ENCODE results near the gene SAMD14.
"Not testable (repeated sequence)": the region's sequence is repeated elsewhere in the genome, so short reads cannot be mapped to it uniquely, and the experiment has no call there.

SAMD14 gene

GRCh38 chr17:50063561-50064252 lies 66.3 kb downstream of the SAMD14 start:
- H2BK120ac ChIP-seq (ENCODE audit: low read depth, low read length): peak overlapping the region; percentile 99
- WGBS: 98% methylated on average over 7 of the region's 8 CpGs
- H3K27me3 ChIP-seq (ENCODE audit: control insufficient read depth in 1 of 2, insufficient read depth in 1 of 2, low read length in 2 of 2): no peaks in the 10 kb centered on the region
- peak; percentile 40 for DNase-seq
- peak overlapping the region; percentile 90 for H3K27ac ChIP-seq (ENCODE audit: low read length, poor library complexity, severe bottlenecking)
- no peak overlapping the region for H3K4me3 ChIP-seq (ENCODE audit: insufficient read depth in 1 of 2, low read depth in 1 of 2, low read length in 2 of 2)
- peak overlapping the region; percentile 98 to 99 for H3K18ac ChIP-seq (ENCODE audit: low read depth in 1 of 2, low read length in 2 of 2)
- peak overlapping the region; percentile 87 to 99 for H2BK12ac ChIP-seq (ENCODE audit: low read length in 2 of 2)
- peak overlapping the region in 1 of 2 experiments; percentile 6 for H3K23ac ChIP-seq (ENCODE audit: low read length in 2 of 2)
- peak overlapping the region; percentile 95 for H4K8ac ChIP-seq (ENCODE audit: low read length)
- peak overlapping the region; percentile 19 to 48 for H3K14ac ChIP-seq (ENCODE audit: low read length in 2 of 2)
- peak overlapping the region; percentile 100 for H4K91ac ChIP-seq (ENCODE audit: low read length)
- H3K9ac ChIP-seq (ENCODE audit: low read length): peak overlapping the region; percentile 64
- H2AFZ ChIP-seq (ENCODE audit: low read depth, low read length): no peak overlapping the region
- H2BK15ac ChIP-seq (ENCODE audit: low read depth, poor library complexity, severe bottlenecking): peak overlapping the region; percentile 91
- peaks cover 71% of the 10 kb centered on the region for H3K4me1 ChIP-seq (ENCODE audit: control insufficient read depth, insufficient read depth, low read depth, low read length)
- H3K4me2 ChIP-seq (ENCODE audit: low read length, poor library complexity, severe bottlenecking): no peak overlapping the region
- H3K9me3 ChIP-seq (ENCODE audit: control insufficient read depth, low read length): no peaks in the 10 kb centered on the region
- H3K79me1 ChIP-seq (replicated peaks; ENCODE audit: low read length, poor library complexity, severe bottlenecking): no peaks in the 10 kb centered on the region
- H3K36me3 ChIP-seq (ENCODE audit: control insufficient read depth in 1 of 2, insufficient read depth in 2 of 2, low read depth in 1 of 2, low read length in 2 of 2): peaks cover 15 to 43% of the 10 kb centered on the region in 2 experiments
- peak overlapping the region; percentile 97 for H2BK5ac ChIP-seq (ENCODE audit: low read depth, low read length, poor library complexity, severe bottlenecking)
- H3K4ac ChIP-seq (ENCODE audit: low read depth in 1 of 2, low read length in 2 of 2): peak overlapping the region; percentile 98
- H2AK5ac ChIP-seq (ENCODE audit: low read length, severe bottlenecking): peak overlapping the region; percentile 99

- Histone ChIP-seq H2AFZ (ENCODE audit: low read depth, low read length) (no peak overlapping the region), H3K36me3 (ENCODE audit: control insufficient read depth in 1 of 2, insufficient read depth in 2 of 2, low read depth in 1 of 2, low read length in 2 of 2) (peaks cover 6 to 42% of the 10 kb centered on the region in 2 experiments), H2BK12ac (ENCODE audit: low read length in 2 of 2) (peak overlapping the region; percentile 87 to 99), H3K14ac (ENCODE audit: low read length in 2 of 2) (peak overlapping the region in 1 of 2 experiments; percentile 77), H3K27me3 (ENCODE audit: control insufficient read depth in 1 of 2, insufficient read depth in 1 of 2, low read length in 2 of 2) (no peaks in the 10 kb centered on the region), H3K4me3 (ENCODE audit: insufficient read depth in 1 of 2, low read depth in 1 of 2, low read length in 2 of 2) (no peak overlapping the region), H3K4me2 (ENCODE audit: low read length, poor library complexity, severe bottlenecking) (peak overlapping the region; percentile 13), H3K18ac (ENCODE audit: low read depth in 1 of 2, low read length in 2 of 2) (peak overlapping the region; percentile 64 to 98), H3K4me1 (ENCODE audit: control insufficient read depth, insufficient read depth, low read depth, low read length) (peaks cover 74% of the 10 kb centered on the region), H2BK120ac (ENCODE audit: low read depth, low read length) (peak overlapping the region; percentile 11), H3K4ac (ENCODE audit: low read depth in 1 of 2, low read length in 2 of 2) (peak overlapping the region; percentile 81 to 90), H2BK15ac (ENCODE audit: low read depth, poor library complexity, severe bottlenecking) (peak overlapping the region; percentile 77), H3K27ac (ENCODE audit: low read length, poor library complexity, severe bottlenecking) (peak overlapping the region; percentile 90), H3K9me3 (ENCODE audit: control insufficient read depth, low read length) (no peaks in the 10 kb centered on the region), H4K91ac (ENCODE audit: low read length) (peak overlapping the region; percentile 73), H3K23ac (ENCODE audit: low read length in 2 of 2) (no peak overlapping the region), H2BK5ac (ENCODE audit: low read depth, low read length, poor library complexity, severe bottlenecking) (peak overlapping the region; percentile 85), H4K8ac (ENCODE audit: low read length) (peak overlapping the region; percentile 20), H3K9ac (ENCODE audit: low read length) (peak overlapping the region; percentile 8), H3K79me1 (replicated peaks; ENCODE audit: low read length, poor library complexity, severe bottlenecking) (no peaks in the 10 kb centered on the region), H2AK5ac (ENCODE audit: low read length, severe bottlenecking) (peak overlapping the region; percentile 99)
- WGBS: 75% methylated on average over 7 of the region's 10 CpGs
- peak; percentile 78 for DNase-seq
Observed at GRCh38 chr17:50062293-50063243, 67.4 kb downstream of the SAMD14 start.

- H3K27me3 ChIP-seq (ENCODE audit: control insufficient read depth in 1 of 2, insufficient read depth in 1 of 2, low read length in 2 of 2); H3K4me2 ChIP-seq (ENCODE audit: low read length, poor library complexity, severe bottlenecking); H3K14ac ChIP-seq (ENCODE audit: low read length in 2 of 2); H3K23ac ChIP-seq (ENCODE audit: low read length in 2 of 2); H3K79me1 ChIP-seq (replicated peaks; ENCODE audit: low read length, poor library complexity, severe bottlenecking); H2AFZ ChIP-seq (ENCODE audit: low read depth, low read length); DNase-seq; H3K4me3 ChIP-seq (ENCODE audit: insufficient read depth in 1 of 2, low read depth in 1 of 2, low read length in 2 of 2); H3K9me3 ChIP-seq (ENCODE audit: control insufficient read depth, low read length); H2BK5ac ChIP-seq (ENCODE audit: low read depth, low read length, poor library complexity, severe bottlenecking); H4K8ac ChIP-seq (ENCODE audit: low read length): not testable (repeated sequence)
- H3K4ac ChIP-seq (ENCODE audit: low read depth in 1 of 2, low read length in 2 of 2): peak overlapping the region; percentile 19 to 96
- H3K27ac ChIP-seq (ENCODE audit: low read length, poor library complexity, severe bottlenecking): peak overlapping the region; percentile 90
- H3K4me1 ChIP-seq (ENCODE audit: control insufficient read depth, insufficient read depth, low read depth, low read length): peaks cover 77% of the 10 kb centered on the region
- peaks cover under 1 to 44% of the 10 kb centered on the region in 2 experiments for H3K36me3 ChIP-seq (ENCODE audit: control insufficient read depth in 1 of 2, insufficient read depth in 2 of 2, low read depth in 1 of 2, low read length in 2 of 2)
- H2BK120ac ChIP-seq (ENCODE audit: low read depth, low read length): peak overlapping the region; percentile 86
- peak overlapping the region; percentile 95 for H2AK5ac ChIP-seq (ENCODE audit: low read length, severe bottlenecking)
- peak overlapping the region; percentile 96 for H2BK15ac ChIP-seq (ENCODE audit: low read depth, poor library complexity, severe bottlenecking)
- H3K9ac ChIP-seq (ENCODE audit: low read length): peak overlapping the region; percentile 25
- WGBS: 95% methylated on average over 9 of the region's 10 CpGs
- H3K18ac ChIP-seq (ENCODE audit: low read depth in 1 of 2, low read length in 2 of 2): peak overlapping the region; percentile 85 to 95
- peak overlapping the region; percentile 89 for H4K91ac ChIP-seq (ENCODE audit: low read length)
- peak overlapping the region; percentile 89 to 100 for H2BK12ac ChIP-seq (ENCODE audit: low read length in 2 of 2)
Observed at GRCh38 chr17:50061713-50062045, 68.3 kb downstream of the SAMD14 start.

Measured in mesenchymal stem cell (in vitro differentiated cells and primary cell).